PC-3 (cell line): Measurements from ENCODE around the gene SYS1. TPM values are rescaled to one million over a fixed set of nuclear protein-coding genes. Genes with fewer than 3 reads are reported as not detected.
A peak's percentile ranks its signal among the peaks of the same experiment; 100 is the strongest.

Source experiments
- ATAC-seq: fragments of 200-7000 bp; cut with Tn5 transposase; 2 replicates; pipeline ENCODE4 v1.9.1; 2020; ENCODE audit warnings: mild to moderate bottlenecking, moderate library complexity
- BruUV-seq: library from RNA; stranded (reverse); fragments of 400-500 nt; replicated peaks from 2 replicates; lab custom pipeline; 2021; lab: Mats Ljungman, UMichigan
- CTCF ChIA-PET: fragments of 300-600 bp; sonication (Branson Sonifier 250); formaldehyde crosslinking; loops from one replicate; lab custom pipeline; 2022; ENCODE audit warnings: antibody characterized with exemption; lab: Charles Lee
- POLR2A ChIA-PET: fragments of 300-600 bp; sonication (Branson Sonifier 250); formaldehyde crosslinking; loops from one replicate; lab custom pipeline; 2022; ENCODE audit warnings: antibody characterized with exemption; ENCODE audit not compliant: unreplicated experiment; lab: Charles Lee
- DNase-seq: peaks from one replicate; pipeline ENCODE4 v3.0.0-alpha.2; 2015
- H2AFZ ChIP-seq: fragments of 300-600 bp; sonication (generic); 2 replicates; pipeline ENCODE4 v1.6.0; 2016; ENCODE audit warnings: antibody characterized with exemption, low read length
- H3F3A ChIP-seq: fragments of 300-600 bp; sonication (generic); one replicate; pipeline ENCODE4 v1.6.0; 2017; ENCODE audit warnings: antibody characterized with exemption, low read length, control low read depth, mild to moderate bottlenecking; ENCODE audit not compliant: unreplicated experiment
- H3K27ac ChIP-seq: fragments of 300-600 bp; sonication (generic); 2 replicates; pipeline ENCODE4 v1.5.1; 2016; ENCODE audit warnings: mild to moderate bottlenecking, low read length
- H3K27me3 ChIP-seq: fragments of 300-600 bp; sonication (generic); 2 replicates; pipeline ENCODE4 v1.6.1; 2016; ENCODE audit warnings: low read length, mixed read lengths
- H3K36me3 ChIP-seq: fragments of 300-600 bp; sonication (generic); 2 replicates; pipeline ENCODE4 v1.6.1; 2016; ENCODE audit warnings: low read depth, mixed run types, low read length, mixed read lengths
- H3K4me1 ChIP-seq: fragments of 300-600 bp; sonication (generic); 2 replicates; pipeline ENCODE4 v1.5.1; 2016; ENCODE audit warnings: low read length; ENCODE audit not compliant: insufficient read depth
- H3K4me2 ChIP-seq: fragments of 300-600 bp; sonication (generic); 2 replicates; pipeline ENCODE4 v1.6.0; 2016; ENCODE audit warnings: low read length
- H3K4me3 ChIP-seq: fragments of 300-600 bp; sonication (generic); 2 replicates; pipeline ENCODE4 v1.5.1; 2016; ENCODE audit warnings: mild to moderate bottlenecking, low read length, mixed read lengths
- H3K79me2 ChIP-seq: fragments of 300-600 bp; sonication (generic); 2 replicates; pipeline ENCODE4 v1.6.1; 2017; ENCODE audit warnings: low read length, mixed read lengths
- H3K9ac ChIP-seq: fragments of 300-600 bp; sonication (generic); 2 replicates; pipeline ENCODE4 v1.6.0; 2016; ENCODE audit warnings: mild to moderate bottlenecking, low read length
- H3K9me2 ChIP-seq: fragments of 300-600 bp; sonication (generic); replicated peaks from 2 replicates; pipeline ENCODE4 v1.6.1; 2016; ENCODE audit warnings: mixed run types, low read length, mixed read lengths
- H3K9me3 ChIP-seq: fragments of 300-600 bp; sonication (generic); 2 replicates; pipeline ENCODE4 v1.6.1; 2016; ENCODE audit warnings: low read length, mixed read lengths
- H4K20me1 ChIP-seq: fragments of 300-600 bp; sonication (generic); 2 replicates; pipeline ENCODE4 v1.6.1; 2016; ENCODE audit warnings: low read length, mixed read lengths
- EZH2 ChIP-seq: fragments of 300-600 bp; sonication (generic); IDR thresholded peaks from one replicate; pipeline ENCODE4 v1.6.1; 2017; ENCODE audit warnings: antibody characterized with exemption, mild to moderate bottlenecking, low read length; ENCODE audit not compliant: unreplicated experiment
- EZH2phosphoT487 ChIP-seq: fragments of 300-600 bp; sonication (generic); IDR thresholded peaks from 2 replicates; pipeline ENCODE4 v1.6.1; 2018; ENCODE audit warnings: mild to moderate bottlenecking, antibody characterized with exemption, low read length, borderline replicate concordance
- intact Hi-C: fragments of 100-400 bp; cut with micrococcal nuclease; formaldehyde crosslinking; loops from 2 replicates; pipeline ENCODE4 v1.9.0; 2023
- total RNA-seq: library from RNA; depleted of rRNA; stranded (reverse); fragments of >200 nt; gene quantifications from 2 replicates; pipeline ENCODE4 v1.2.3, GENCODE V29; 2014
- TF ChIP-seq, protein P1 (sequence below): fragments of 300-600 bp; sonication (generic); conservative IDR thresholded peaks from 2 replicates; pipeline ENCODE4 v1.5.1; 2017; ENCODE audit warnings: antibody characterized with exemption, low read depth, mild to moderate bottlenecking, low read length

Gene SYS1
- total RNA-seq, 1 experiment from 2014 or later: 45.2 TPM

DNA sequence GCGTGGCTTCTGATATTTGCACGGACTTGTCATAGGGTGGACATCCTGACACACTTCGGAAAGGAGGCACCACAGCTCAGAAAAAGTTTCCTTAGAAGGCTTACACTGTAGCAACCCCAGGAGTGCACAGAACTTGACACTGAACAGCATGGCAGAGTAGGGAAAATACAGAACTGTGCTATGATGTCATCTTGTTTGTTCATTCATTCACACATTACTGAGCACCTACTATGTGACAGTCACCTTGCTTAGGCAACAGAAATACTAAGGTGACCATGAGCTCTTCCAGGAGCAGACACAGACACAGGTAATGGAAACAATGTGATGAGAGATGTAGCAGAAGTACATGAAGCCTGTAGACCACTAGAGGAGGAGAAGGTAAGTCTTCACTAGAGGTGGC is 50.5 kb downstream of the SYS1 start:
- H3K9ac ChIP-seq: no peak overlapping the region
- H3K9me2 ChIP-seq: no peaks in the 10 kb centered on the region
- CTCF ChIA-PET: no interaction called here
- H3K27me3 ChIP-seq: no peaks in the 10 kb centered on the region
- no peaks in the 10 kb centered on the region for H3K9me3 ChIP-seq
- no TSS peak for BruUV-seq
- DNase-seq: no peak
- no peak overlapping the region for H3K4me2 ChIP-seq
- H3K4me1 ChIP-seq: peaks cover 40% of the 10 kb centered on the region
- H4K20me1 ChIP-seq: no peaks in the 10 kb centered on the region
- intact Hi-C loops: loop anchor here (10.0 kb wide), 1 partner anchor 521 kb away; the partner anchor contains the start of gene PCIF1
- no peak overlapping the region for H3K4me3 ChIP-seq
- H3F3A ChIP-seq: no peaks in the 10 kb centered on the region
- ATAC-seq: no peak
- POLR2A ChIA-PET: no interaction called here
- no peak overlapping the region for H2AFZ ChIP-seq
- H3K79me2 ChIP-seq: peaks cover 25% of the 10 kb centered on the region
- H3K27ac ChIP-seq: no peak overlapping the region
- H3K36me3 ChIP-seq: no peaks in the 10 kb centered on the region
- TF ChIP-seq EZH2phosphoT487 (no peak), EZH2 (no peak)
- TF ChIP-seq, protein P1, sequence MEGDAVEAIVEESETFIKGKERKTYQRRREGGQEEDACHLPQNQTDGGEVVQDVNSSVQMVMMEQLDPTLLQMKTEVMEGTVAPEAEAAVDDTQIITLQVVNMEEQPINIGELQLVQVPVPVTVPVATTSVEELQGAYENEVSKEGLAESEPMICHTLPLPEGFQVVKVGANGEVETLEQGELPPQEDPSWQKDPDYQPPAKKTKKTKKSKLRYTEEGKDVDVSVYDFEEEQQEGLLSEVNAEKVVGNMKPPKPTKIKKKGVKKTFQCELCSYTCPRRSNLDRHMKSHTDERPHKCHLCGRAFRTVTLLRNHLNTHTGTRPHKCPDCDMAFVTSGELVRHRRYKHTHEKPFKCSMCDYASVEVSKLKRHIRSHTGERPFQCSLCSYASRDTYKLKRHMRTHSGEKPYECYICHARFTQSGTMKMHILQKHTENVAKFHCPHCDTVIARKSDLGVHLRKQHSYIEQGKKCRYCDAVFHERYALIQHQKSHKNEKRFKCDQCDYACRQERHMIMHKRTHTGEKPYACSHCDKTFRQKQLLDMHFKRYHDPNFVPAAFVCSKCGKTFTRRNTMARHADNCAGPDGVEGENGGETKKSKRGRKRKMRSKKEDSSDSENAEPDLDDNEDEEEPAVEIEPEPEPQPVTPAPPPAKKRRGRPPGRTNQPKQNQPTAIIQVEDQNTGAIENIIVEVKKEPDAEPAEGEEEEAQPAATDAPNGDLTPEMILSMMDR: no peak

GRCh38 chr20:45415822-45416637 is 53.1 kb downstream of the SYS1 start, which contains the start of gene PIGT:
TSS of gene PIGT (plus strand) at chr20:45416141. CDS start at chr20:45416157, 16 bp downstream.
- intact Hi-C loops: loop anchor here (10.0 kb wide), 1 partner anchor 519 kb away; the partner anchor contains the start of gene PCIF1
- ChIA-PET CTCF (interaction anchor here (0.9 kb wide), 1 partner anchor 21 kb away, joined by 3 read pairs; no protein-coding TSS in a partner anchor), POLR2A (interaction anchor here (0.6 to 0.8 kb wide), 3 partner anchors 9 to 443 kb away, joined by 3 to 5 read pairs (median 4); no protein-coding TSS in a partner anchor)
- Histone ChIP-seq H3K4me1 (peaks cover 47% of the 10 kb centered on the region), H3K27ac (peak within 1 kb of the TSS; percentile 59), H3K4me2 (peak within 1 kb of the TSS; percentile 96), H4K20me1 (no peaks in the 10 kb centered on the region), H3K9me2 (no peaks in the 10 kb centered on the region), H3K9me3 (no peaks in the 10 kb centered on the region), H3K36me3 (peaks cover 12% of the 10 kb centered on the region), H3K9ac (peak within 1 kb of the TSS; percentile 88), H2AFZ (peak within 1 kb of the TSS; percentile 65), H3K79me2 (peaks cover 44% of the 10 kb centered on the region), H3F3A (peaks cover 3% of the 10 kb centered on the region), H3K27me3 (no peaks in the 10 kb centered on the region), H3K4me3 (peak within 1 kb of the TSS; percentile 85)
- ATAC-seq: peak; percentile 56
- BruUV-seq: no TSS peak
- peak; percentile 90 for DNase-seq
- no peak for TF ChIP-seq EZH2
- TF ChIP-seq, protein P1: no peak
- no peak for TF ChIP-seq EZH2phosphoT487
